Fibroblast of pulmonary artery (primary cell): ENCODE data around the gene ELL2.
"Not testable (repeated sequence)": the region's sequence is repeated elsewhere in the genome, so short reads cannot be mapped to it uniquely, and the experiment has no call there.

Experiments
- DNase-seq: peaks from one replicate; pipeline ENCODE4 v3.0.0-alpha.2; 2010; ENCODE audit warnings: low read depth
- H3K4me3 ChIP-seq: replicated peaks from 2 replicates; pipeline ENCODE4 v1.5.1; 2011; ENCODE audit warnings: low read depth, mild to moderate bottlenecking, control low read depth, low read length, moderate library complexity
- TF ChIP-seq, protein P1 (sequence below): IDR thresholded peaks from 2 replicates; pipeline ENCODE4 v1.5.1; 2011; ENCODE audit warnings: mild to moderate bottlenecking, control low read depth, low read length, inconsistent platforms; ENCODE audit errors: missing control alignments

The ELL2 gene

DNA sequence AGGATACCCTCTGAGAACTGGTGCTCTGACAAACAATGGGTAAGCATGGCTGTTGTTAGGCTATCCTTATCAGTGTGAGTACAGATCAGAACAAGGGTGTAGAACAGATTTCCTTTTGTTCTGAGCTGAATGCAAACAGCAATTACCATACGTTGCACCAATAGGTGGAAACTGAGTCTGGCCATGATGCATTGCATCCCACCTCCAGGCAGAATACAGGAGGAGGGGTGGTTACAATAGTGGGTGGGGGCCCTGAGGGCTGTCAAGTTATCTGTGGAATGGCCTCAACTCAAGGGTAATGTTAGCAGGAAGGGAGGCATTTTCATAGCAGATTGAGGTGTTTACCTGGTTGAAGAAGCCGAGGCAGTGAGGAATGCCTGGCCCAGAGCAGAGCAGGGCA lies 84.9 kb downstream of the ELL2 start:
- TF ChIP-seq, protein P1, sequence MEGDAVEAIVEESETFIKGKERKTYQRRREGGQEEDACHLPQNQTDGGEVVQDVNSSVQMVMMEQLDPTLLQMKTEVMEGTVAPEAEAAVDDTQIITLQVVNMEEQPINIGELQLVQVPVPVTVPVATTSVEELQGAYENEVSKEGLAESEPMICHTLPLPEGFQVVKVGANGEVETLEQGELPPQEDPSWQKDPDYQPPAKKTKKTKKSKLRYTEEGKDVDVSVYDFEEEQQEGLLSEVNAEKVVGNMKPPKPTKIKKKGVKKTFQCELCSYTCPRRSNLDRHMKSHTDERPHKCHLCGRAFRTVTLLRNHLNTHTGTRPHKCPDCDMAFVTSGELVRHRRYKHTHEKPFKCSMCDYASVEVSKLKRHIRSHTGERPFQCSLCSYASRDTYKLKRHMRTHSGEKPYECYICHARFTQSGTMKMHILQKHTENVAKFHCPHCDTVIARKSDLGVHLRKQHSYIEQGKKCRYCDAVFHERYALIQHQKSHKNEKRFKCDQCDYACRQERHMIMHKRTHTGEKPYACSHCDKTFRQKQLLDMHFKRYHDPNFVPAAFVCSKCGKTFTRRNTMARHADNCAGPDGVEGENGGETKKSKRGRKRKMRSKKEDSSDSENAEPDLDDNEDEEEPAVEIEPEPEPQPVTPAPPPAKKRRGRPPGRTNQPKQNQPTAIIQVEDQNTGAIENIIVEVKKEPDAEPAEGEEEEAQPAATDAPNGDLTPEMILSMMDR, result no peak
- no peak for DNase-seq
- no peak overlapping the region for H3K4me3 ChIP-seq

- no peak overlapping the region for H3K4me3 ChIP-seq
- no peak for DNase-seq
- TF ChIP-seq, protein P1, result no peak
Measured at GRCh38 chr5:95874246-95874645, 87.4 kb downstream of the ELL2 start.

GRCh38 chr5:95873351-95873750 lies 88.3 kb downstream of the ELL2 start:
- H3K4me3 ChIP-seq, result no peak overlapping the region
- TF ChIP-seq, protein P1, result no peak
- DNase-seq, result no peak

DNA sequence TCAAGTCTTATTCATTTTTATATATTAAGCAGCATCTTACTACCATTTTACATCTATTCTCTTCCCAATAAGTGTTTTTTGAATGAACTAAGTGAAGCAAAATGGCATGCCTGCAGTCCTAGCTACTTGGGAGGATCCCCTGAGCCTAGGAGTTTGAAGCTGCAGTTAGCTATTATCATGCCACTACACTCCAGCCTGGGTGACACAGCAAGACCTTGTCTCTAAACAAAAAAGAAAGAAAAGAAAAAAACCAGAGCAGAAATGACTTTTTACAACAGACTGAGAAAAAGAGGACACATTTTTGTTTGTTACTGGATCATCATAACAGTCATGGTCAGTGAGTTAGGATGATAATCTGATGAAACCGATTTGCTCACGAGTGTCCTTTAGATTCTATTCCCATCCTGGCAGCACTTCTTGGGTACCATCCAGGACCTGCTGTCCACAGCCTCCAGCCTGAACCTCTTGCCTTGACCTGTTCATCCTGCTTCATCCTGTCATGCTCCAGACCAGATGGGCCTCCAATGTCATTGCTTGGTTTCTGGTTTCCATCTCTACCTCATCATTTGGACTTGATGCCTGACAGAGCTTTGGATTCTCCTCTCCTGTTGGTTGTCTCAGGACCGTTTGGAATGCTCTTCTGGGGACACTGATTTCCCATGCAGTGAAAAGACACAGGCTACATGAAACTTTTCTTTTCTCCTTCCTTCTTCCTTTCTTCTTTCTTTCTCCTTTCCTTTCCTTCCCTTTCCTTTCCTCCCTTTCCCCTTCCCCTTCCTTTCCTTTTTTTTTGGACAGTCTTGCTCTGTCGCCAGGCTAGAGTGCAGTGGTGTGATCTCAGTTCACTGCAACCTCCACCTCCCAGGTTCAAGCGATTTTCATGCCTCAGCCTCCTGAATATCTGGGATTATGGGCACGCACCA lies 89.0 kb downstream of the ELL2 start:
- no peak overlapping the region for H3K4me3 ChIP-seq
- TF ChIP-seq, protein P1, result no peak
- no peak for DNase-seq

GRCh38 chr5:95871146-95871806 lies 90.4 kb downstream of the ELL2 start:
- DNase-seq, result no peak
- TF ChIP-seq, protein P1, result no peak
- no peak overlapping the region for H3K4me3 ChIP-seq

DNA sequence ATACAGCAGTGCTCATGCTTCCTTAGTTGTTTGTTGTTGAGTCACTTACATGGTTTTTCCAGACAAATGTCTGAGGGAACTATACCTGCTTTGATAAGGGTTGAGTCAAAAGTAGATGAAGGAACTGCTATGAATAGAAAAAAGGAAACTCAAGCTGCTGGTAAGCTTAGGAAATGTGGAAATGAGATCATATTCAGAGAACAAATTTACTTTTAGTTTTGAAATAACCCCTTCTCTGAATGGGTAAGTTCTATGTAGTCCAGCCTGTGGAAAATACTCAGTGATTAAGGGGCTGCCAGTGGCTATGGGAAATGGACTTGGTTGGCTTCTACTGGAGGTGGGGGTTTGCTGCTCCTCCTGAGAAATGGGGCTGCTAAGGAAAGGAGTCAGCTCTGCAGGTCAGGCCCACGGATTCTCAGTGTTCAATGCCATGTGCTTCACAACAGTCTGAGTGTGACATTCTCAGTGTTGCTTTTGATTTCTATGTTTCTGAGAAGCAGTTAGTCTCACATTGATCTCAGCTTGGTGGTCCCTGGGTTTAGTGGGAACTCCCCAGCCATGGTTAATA lies 91.5 kb downstream of the ELL2 start:
- TF ChIP-seq, protein P1, result no peak
- no peak overlapping the region for H3K4me3 ChIP-seq
- peak; percentile 72 for DNase-seq

- not testable (repeated sequence) for H3K4me3 ChIP-seq, DNase-seq
Measured at GRCh38 chr5:95869173-95869855, 92.3 kb downstream of the ELL2 start.
